Kidney (tissue), 14 donors: ENCODE measurements around the gene CFHR2. TPM values are rescaled to one million over a fixed set of nuclear protein-coding genes. Genes with fewer than 3 reads are reported as not detected.
A peak's percentile ranks its signal among the peaks of the same experiment; 100 is the strongest.
"Not testable (repeated sequence)": the region's sequence is repeated elsewhere in the genome, so short reads cannot be mapped to it uniquely, and the experiment has no call there.

Experiments
- DNase-seq, 5 donors: peaks; one replicate each; pipeline ENCODE4 v3.0.0-alpha.2; 2013 to 2020
- FAIRE-seq: peaks from 2 replicates; lab custom pipeline; 2012; peaks lifted over from hg19 to GRCh38; lab: Jason Lieb, UNC
- H3K27ac ChIP-seq, 2 donors: one replicate each; pipeline ENCODE4 v1.7.0; 2013; ENCODE audit warnings: low read depth in 2 of 2, low read length in 2 of 2, inconsistent platforms in 1 of 2
- H3K27me3 ChIP-seq: one replicate; pipeline ENCODE4 v1.7.1; 2013; ENCODE audit warnings: low read length, inconsistent platforms; ENCODE audit not compliant: control insufficient read depth, insufficient read depth
- H3K36me3 ChIP-seq, 3 donors: one replicate each; pipeline versions ENCODE4 v1.7.0 to v1.7.1; 2013; ENCODE audit warnings: low read length in 3 of 3, control low read depth in 1 of 3, inconsistent platforms in 1 of 3; ENCODE audit not compliant: insufficient read depth in 3 of 3, control insufficient read depth in 2 of 3
- H3K4me1 ChIP-seq, 3 donors: one replicate each; pipeline versions ENCODE4 v1.7.0 to v1.7.1; 2013; ENCODE audit warnings: low read length in 3 of 3, inconsistent platforms in 1 of 3, low read depth in 1 of 3; ENCODE audit not compliant: control insufficient read depth in 2 of 3, insufficient read depth in 2 of 3
- H3K4me3 ChIP-seq, 3 donors: one replicate each; pipeline versions ENCODE4 v1.7.0 to v1.8.1; 2013; ENCODE audit warnings: low read length in 3 of 3, control low read depth in 1 of 3, inconsistent platforms in 1 of 3
- H3K9ac ChIP-seq, 3 donors: one replicate each; pipeline versions ENCODE4 v1.7.0 to v1.7.1; 2013; ENCODE audit warnings: low read length in 3 of 3, control low read depth in 1 of 3, inconsistent platforms in 1 of 3
- H3K9me3 ChIP-seq, 3 donors: one replicate each; pipeline versions ENCODE4 v1.7.0 to v1.7.1; 2013; ENCODE audit warnings: low read length in 3 of 3, control low read depth in 1 of 3, inconsistent platforms in 1 of 3; ENCODE audit not compliant: control insufficient read depth in 2 of 3, insufficient read depth in 1 of 3
- CTCF ChIP-seq: IDR thresholded peaks from 3 replicates; pipeline ENCODE4 v1.5.1; 2012; ENCODE audit warnings: mild to moderate bottlenecking, moderate library complexity, borderline replicate concordance; ENCODE audit not compliant: insufficient read depth; ENCODE audit errors: extremely low read depth
- intact Hi-C: fragments of 100-400 bp; cut with DNase I; formaldehyde crosslinking; loops from one replicate; pipeline ENCODE4 v1.11.1; 2022
- polyA plus RNA-seq: library from polyadenylated mRNA; stranded (reverse); fragments of 350-450 nt; fragmentation: Illumina TruSeq; extraction: RNeasy Lipid Tissue Mini Kit (QIAGEN cat#74804); gene quantifications from one replicate; pipeline ENCODE4 v1.2.3, GENCODE V29; 2014; ENCODE audit warnings: low read depth, low replicate concordance; ENCODE audit not compliant: insufficient read depth
- total RNA-seq: library from RNA; stranded (reverse); fragmentation: NEBNext Ultra II Directional; extraction: Animal tissue kit (Norgen Biotek cat#: 25700); gene quantifications from one replicate; pipeline ENCODE4 v1.2.1, GENCODE V29; 2021
- donor health status: control.
- donor health status: control.
- donor health status: control.
- donor health status: control.
- donor health status: control.
- donor health status: DM: yes; HTN: yes; CAD: no.
- donor health status: Normal renal cell carcinoma (clear cell type).

CFHR2 gene
- total and polyA plus RNA-seq, 2 donors from 2014 or later: not detected

GRCh38 chr1:196910215-196910614 lies 33.3 kb upstream of the CFHR2 start:
- Histone ChIP-seq H3K4me3 (no peak overlapping the region), H3K9me3 (no peaks in the 10 kb centered on the region), H3K27me3 (no peaks in the 10 kb centered on the region), H3K27ac (no peak overlapping the region), H3K36me3 (no peaks in the 10 kb centered on the region), H3K4me1 (no peaks in the 10 kb centered on the region), H3K9ac (no peak overlapping the region)
- no peak for DNase-seq
- no peak for TF ChIP-seq CTCF
- intact Hi-C loops: no loop called here
- FAIRE-seq: no peak

- H3K9ac ChIP-seq, H3K36me3 ChIP-seq, H3K4me3 ChIP-seq, H3K27ac ChIP-seq, FAIRE-seq, H3K27me3 ChIP-seq, DNase-seq, intact Hi-C loops, H3K4me1 ChIP-seq, H3K9me3 ChIP-seq: not testable (repeated sequence)
Observed at GRCh38 chr1:196912283-196912682, 31.3 kb upstream of the CFHR2 start.

GRCh38 chr1:196926839-196927238 lies 16.7 kb upstream of the CFHR2 start:
- H3K9ac ChIP-seq, intact Hi-C loops, H3K9me3 ChIP-seq, DNase-seq, H3K36me3 ChIP-seq, H3K4me1 ChIP-seq, FAIRE-seq, H3K27me3 ChIP-seq, H3K4me3 ChIP-seq, H3K27ac ChIP-seq: not testable (repeated sequence)

- H3K27me3 ChIP-seq, H3K9ac ChIP-seq, H3K36me3 ChIP-seq, H3K4me1 ChIP-seq, H3K9me3 ChIP-seq, DNase-seq, H3K27ac ChIP-seq, intact Hi-C loops, FAIRE-seq, H3K4me3 ChIP-seq: not testable (repeated sequence)
Observed at GRCh38 chr1:196932853-196933252, 10.7 kb upstream of the CFHR2 start.

- DNase-seq: peak in 1 of 5 donors; percentile 59
- intact Hi-C loops: no loop called here
- Histone ChIP-seq H3K27me3 (no peaks in the 10 kb centered on the region), H3K9me3 (no peaks in the 10 kb centered on the region), H3K4me1 (no peaks in the 10 kb centered on the region), H3K4me3 (no peak overlapping the region), H3K36me3 (no peaks in the 10 kb centered on the region), H3K27ac (no peak overlapping the region), H3K9ac (no peak overlapping the region)
- no peak for FAIRE-seq
- TF ChIP-seq CTCF: no peak
Observed at GRCh38 chr1:196933531-196934189, 9.9 kb upstream of the CFHR2 start.

GRCh38 chr1:196941474-196941873 lies 2.1 kb upstream of the CFHR2 start:
- H3K4me3 ChIP-seq, H3K27ac ChIP-seq, H3K36me3 ChIP-seq, H3K9ac ChIP-seq, H3K4me1 ChIP-seq, H3K9me3 ChIP-seq, FAIRE-seq, intact Hi-C loops, H3K27me3 ChIP-seq: not testable (repeated sequence)
- DNase-seq: peak in 1 of 5 donors; percentile 23
